T-helper 2 cell treated with Interferon-gamma antibody and Interleukin-4, amounts not matched to agents 5 μg/mL and 100 μg/mL, for 36 hours (primary cell): Measurements from ENCODE around the gene BASP1.
"Not testable (repeated sequence)": the region's sequence is repeated elsewhere in the genome, so short reads cannot be mapped to it uniquely, and the experiment has no call there.

ENCODE experiments used
- DNase-seq: peaks from one replicate; pipeline ENCODE4 v3.0.0; 2021; ENCODE audit warnings: low spot score
- H3K27ac Mint-ChIP-seq: one replicate; pipeline ENCODE4 v1.8.0; 2021; ENCODE audit warnings: mild to moderate bottlenecking, mixed read lengths
- H3K27me3 Mint-ChIP-seq: one replicate; pipeline ENCODE4 v1.8.0; 2021; ENCODE audit warnings: low read depth, mixed read lengths
- H3K36me3 Mint-ChIP-seq: one replicate; pipeline ENCODE4 v1.8.0; 2021; ENCODE audit warnings: low read depth, mixed read lengths
- H3K4me1 Mint-ChIP-seq: one replicate; pipeline ENCODE4 v1.8.0; 2021; ENCODE audit warnings: low read depth, mixed read lengths
- H3K4me3 Mint-ChIP-seq: one replicate; pipeline ENCODE4 v1.8.0; 2022; ENCODE audit warnings: mild to moderate bottlenecking, moderate library complexity, mixed read lengths
- H3K9me3 Mint-ChIP-seq: one replicate; pipeline ENCODE4 v1.8.0; 2021; ENCODE audit warnings: mixed read lengths

The BASP1 gene

DNA sequence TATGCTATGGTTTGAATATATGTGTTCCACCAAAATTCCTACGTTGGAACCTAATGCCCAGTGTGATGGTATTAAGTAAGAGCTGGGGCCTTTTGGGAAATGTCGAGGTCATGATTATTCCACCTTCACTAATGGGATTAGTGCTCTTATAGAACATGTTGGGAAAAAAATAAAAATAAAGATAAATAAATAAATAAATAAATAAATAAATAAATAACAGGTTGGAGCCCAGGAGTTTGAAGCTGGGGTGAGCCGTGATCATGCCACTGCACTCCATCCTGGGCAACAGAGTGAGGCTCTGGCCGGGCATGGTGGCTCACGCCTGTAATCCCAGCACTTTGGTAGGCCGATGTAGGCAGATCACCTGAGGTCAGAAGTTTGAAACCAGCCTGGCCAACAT, 22.5 kb downstream of the BASP1 start:
- DNase-seq: no peak
- H3K27me3 Mint-ChIP-seq: no peaks in the 10 kb centered on the region
- no peaks in the 10 kb centered on the region for H3K36me3 Mint-ChIP-seq
- H3K4me3 Mint-ChIP-seq: no peak overlapping the region
- H3K4me1 Mint-ChIP-seq: no peaks in the 10 kb centered on the region
- H3K9me3 Mint-ChIP-seq: no peaks in the 10 kb centered on the region
- H3K27ac Mint-ChIP-seq: no peak overlapping the region

GRCh38 chr5:17240487-17240886, 23.1 kb downstream of the BASP1 start:
- H3K27me3 Mint-ChIP-seq: no peaks in the 10 kb centered on the region
- H3K4me3 Mint-ChIP-seq: no peak overlapping the region
- DNase-seq: no peak
- no peaks in the 10 kb centered on the region for H3K9me3 Mint-ChIP-seq
- H3K4me1 Mint-ChIP-seq: no peaks in the 10 kb centered on the region
- H3K27ac Mint-ChIP-seq: no peak overlapping the region
- H3K36me3 Mint-ChIP-seq: no peaks in the 10 kb centered on the region

GRCh38 chr5:17241635-17242034, 24.2 kb downstream of the BASP1 start:
- Mint-ChIP-seq H3K36me3 (no peaks in the 10 kb centered on the region), H3K27me3 (no peaks in the 10 kb centered on the region), H3K4me3 (no peak overlapping the region), H3K9me3 (no peaks in the 10 kb centered on the region), H3K27ac (no peak overlapping the region), H3K4me1 (no peaks in the 10 kb centered on the region)
- DNase-seq: no peak

- H3K27ac Mint-ChIP-seq: no peak overlapping the region
- H3K4me3 Mint-ChIP-seq: no peak overlapping the region
- H3K9me3 Mint-ChIP-seq: no peaks in the 10 kb centered on the region
- no peaks in the 10 kb centered on the region for H3K27me3 Mint-ChIP-seq
- H3K4me1 Mint-ChIP-seq: no peaks in the 10 kb centered on the region
- H3K36me3 Mint-ChIP-seq: no peaks in the 10 kb centered on the region
- no peak for DNase-seq
These were observed 26.0 kb downstream of the BASP1 start for GRCh38 chr5:17243287-17244063.

GRCh38 chr5:17249029-17249634, 31.7 kb downstream of the BASP1 start:
- DNase-seq: no peak
- no peak overlapping the region for H3K27ac Mint-ChIP-seq
- no peak overlapping the region for H3K4me3 Mint-ChIP-seq
- H3K27me3 Mint-ChIP-seq: no peaks in the 10 kb centered on the region
- H3K4me1 Mint-ChIP-seq: no peaks in the 10 kb centered on the region
- no peaks in the 10 kb centered on the region for H3K36me3 Mint-ChIP-seq
- H3K9me3 Mint-ChIP-seq: no peaks in the 10 kb centered on the region

GRCh38 chr5:17249841-17250240, 32.4 kb downstream of the BASP1 start:
- DNase-seq, H3K4me3 Mint-ChIP-seq, H3K9me3 Mint-ChIP-seq, H3K27me3 Mint-ChIP-seq, H3K27ac Mint-ChIP-seq, H3K4me1 Mint-ChIP-seq, H3K36me3 Mint-ChIP-seq: not testable (repeated sequence)

DNA sequence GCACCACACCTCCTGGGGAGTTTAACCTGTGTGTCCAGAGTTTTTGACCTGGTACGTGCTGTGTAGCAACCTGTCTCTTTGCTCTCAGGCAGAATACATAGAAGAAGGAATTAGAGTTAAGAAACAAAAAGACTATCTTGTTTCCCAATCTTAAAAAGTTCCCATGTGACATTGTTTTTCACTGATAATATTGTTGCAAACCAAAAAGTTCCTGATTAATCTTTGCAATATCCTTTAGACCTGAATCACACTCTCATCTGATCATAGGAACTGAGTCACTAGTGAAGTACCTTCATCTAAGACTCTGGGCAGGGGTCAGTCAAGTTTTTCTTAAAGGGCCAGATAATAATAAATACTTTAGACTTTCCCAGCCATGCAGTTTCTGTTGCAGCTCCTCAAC, 35.1 kb downstream of the BASP1 start:
- Mint-ChIP-seq H3K36me3 (no peaks in the 10 kb centered on the region), H3K4me3 (no peak overlapping the region), H3K9me3 (no peaks in the 10 kb centered on the region), H3K4me1 (no peaks in the 10 kb centered on the region), H3K27me3 (no peaks in the 10 kb centered on the region), H3K27ac (no peak overlapping the region)
- no peak for DNase-seq

DNA sequence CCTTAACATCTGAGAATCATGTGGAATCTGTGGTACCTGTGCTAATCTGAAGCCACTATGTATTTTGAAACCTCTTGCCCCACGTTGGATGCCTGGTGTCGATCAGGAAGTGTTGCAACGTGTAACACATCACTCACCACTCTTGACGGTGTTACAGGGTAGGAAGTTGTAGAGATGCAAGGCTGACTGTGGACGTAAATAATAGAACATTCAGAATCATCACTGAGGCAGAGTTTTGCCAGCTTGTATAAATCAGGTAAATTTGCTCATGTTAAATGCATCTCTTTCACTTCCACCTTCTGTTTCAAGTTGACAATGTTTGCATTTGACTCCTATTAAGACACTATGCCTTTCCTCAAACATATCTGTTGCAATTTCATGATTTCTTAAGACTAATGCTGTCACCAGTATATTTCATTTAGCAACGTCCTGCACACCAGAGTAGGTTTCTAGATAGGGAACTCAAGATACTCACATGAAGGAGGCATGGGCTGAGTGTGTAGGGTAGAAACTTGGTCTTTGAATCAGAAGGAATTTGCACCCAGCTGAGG, 38.1 kb downstream of the BASP1 start:
- Mint-ChIP-seq H3K4me3 (no peak overlapping the region), H3K27ac (no peak overlapping the region), H3K36me3 (no peaks in the 10 kb centered on the region), H3K9me3 (peaks cover 2% of the 10 kb centered on the region), H3K27me3 (no peaks in the 10 kb centered on the region), H3K4me1 (no peaks in the 10 kb centered on the region)
- no peak for DNase-seq

- Mint-ChIP-seq H3K27ac (no peak overlapping the region), H3K27me3 (no peaks in the 10 kb centered on the region), H3K4me1 (no peaks in the 10 kb centered on the region), H3K4me3 (no peak overlapping the region), H3K9me3 (peaks cover 3% of the 10 kb centered on the region), H3K36me3 (no peaks in the 10 kb centered on the region)
- no peak for DNase-seq
These were observed 38.7 kb downstream of the BASP1 start for GRCh38 chr5:17256171-17256570.

DNA sequence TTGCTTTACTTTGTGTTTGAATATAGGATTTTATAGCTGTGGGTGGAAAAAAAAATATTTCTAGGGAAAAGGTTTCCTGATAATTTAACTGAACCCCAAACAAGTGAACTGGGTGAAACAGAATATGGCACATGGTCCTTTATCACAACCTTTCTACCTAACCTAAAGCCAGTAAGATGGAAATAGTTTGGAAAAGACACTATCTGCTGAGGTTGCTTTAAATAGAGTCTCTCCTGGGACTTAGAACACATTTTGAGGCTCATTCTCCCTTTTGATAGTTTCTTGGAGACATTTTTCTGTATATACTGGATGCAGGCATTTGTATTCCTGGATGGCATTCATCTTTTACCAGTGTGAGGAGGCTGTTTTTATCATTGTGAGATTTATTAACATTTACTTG, 39.4 kb downstream of the BASP1 start:
- peaks cover 3% of the 10 kb centered on the region for H3K9me3 Mint-ChIP-seq
- H3K36me3 Mint-ChIP-seq: no peaks in the 10 kb centered on the region
- H3K27ac Mint-ChIP-seq: no peak overlapping the region
- H3K27me3 Mint-ChIP-seq: no peaks in the 10 kb centered on the region
- no peak for DNase-seq
- H3K4me1 Mint-ChIP-seq: no peaks in the 10 kb centered on the region
- no peak overlapping the region for H3K4me3 Mint-ChIP-seq

DNA sequence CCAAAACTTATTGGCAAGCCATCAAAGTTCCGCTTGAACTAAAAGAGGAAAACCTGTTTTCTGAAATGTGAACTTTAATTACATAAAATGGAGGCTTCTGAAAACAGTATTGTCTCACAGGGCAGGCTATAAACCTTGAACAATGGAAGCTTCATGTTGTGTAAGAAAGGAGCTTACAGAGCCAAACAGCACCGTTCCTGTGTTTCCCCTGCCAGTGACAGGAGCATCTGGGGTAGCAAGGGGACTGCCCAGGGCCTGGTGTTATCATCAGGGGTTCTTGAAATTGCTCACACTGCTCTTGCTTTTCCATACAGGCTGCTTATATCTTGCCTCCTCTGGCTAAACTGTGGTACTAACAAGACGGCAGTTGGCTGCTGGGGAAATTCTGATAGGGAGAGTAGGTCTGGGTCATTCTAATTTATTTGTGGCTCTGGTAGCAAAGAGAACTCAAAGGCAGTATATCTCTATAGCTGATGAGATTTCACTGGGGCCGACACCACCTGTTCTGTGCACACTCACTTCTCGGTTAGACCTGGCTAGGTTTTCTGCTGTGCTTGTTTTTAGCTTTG, 40.4 kb downstream of the BASP1 start:
- H3K4me1 Mint-ChIP-seq: no peaks in the 10 kb centered on the region
- H3K36me3 Mint-ChIP-seq: no peaks in the 10 kb centered on the region
- DNase-seq: no peak
- H3K9me3 Mint-ChIP-seq: peaks cover 3% of the 10 kb centered on the region
- H3K4me3 Mint-ChIP-seq: no peak overlapping the region
- H3K27ac Mint-ChIP-seq: no peak overlapping the region
- no peaks in the 10 kb centered on the region for H3K27me3 Mint-ChIP-seq

- Mint-ChIP-seq H3K27me3 (no peaks in the 10 kb centered on the region), H3K27ac (no peak overlapping the region), H3K4me1 (no peaks in the 10 kb centered on the region), H3K4me3 (no peak overlapping the region), H3K9me3 (peaks cover 3% of the 10 kb centered on the region), H3K36me3 (no peaks in the 10 kb centered on the region)
- no peak for DNase-seq
These were observed 41.0 kb downstream of the BASP1 start for GRCh38 chr5:17258431-17258830.

DNA sequence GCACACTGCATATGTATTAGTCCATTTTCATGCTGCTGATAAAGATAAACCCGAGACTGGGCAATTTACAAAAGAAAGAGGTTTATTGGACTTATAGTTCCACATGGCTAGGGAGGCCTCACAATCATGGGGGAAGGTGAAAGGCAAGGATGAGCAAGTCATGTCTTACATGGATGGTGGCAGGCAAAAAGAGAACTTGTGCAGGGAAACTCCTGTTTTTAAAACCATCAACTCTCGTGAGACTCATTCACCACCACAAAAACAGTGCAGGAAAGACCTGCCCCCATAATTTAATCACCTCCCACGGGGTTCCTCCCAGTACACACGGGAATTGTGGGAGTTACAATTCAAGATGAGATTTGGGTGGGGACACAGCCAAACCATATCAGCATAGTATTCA, 41.6 kb downstream of the BASP1 start:
- H3K27ac Mint-ChIP-seq, H3K9me3 Mint-ChIP-seq, H3K4me3 Mint-ChIP-seq, H3K4me1 Mint-ChIP-seq, H3K36me3 Mint-ChIP-seq, DNase-seq, H3K27me3 Mint-ChIP-seq: not testable (repeated sequence)

DNA sequence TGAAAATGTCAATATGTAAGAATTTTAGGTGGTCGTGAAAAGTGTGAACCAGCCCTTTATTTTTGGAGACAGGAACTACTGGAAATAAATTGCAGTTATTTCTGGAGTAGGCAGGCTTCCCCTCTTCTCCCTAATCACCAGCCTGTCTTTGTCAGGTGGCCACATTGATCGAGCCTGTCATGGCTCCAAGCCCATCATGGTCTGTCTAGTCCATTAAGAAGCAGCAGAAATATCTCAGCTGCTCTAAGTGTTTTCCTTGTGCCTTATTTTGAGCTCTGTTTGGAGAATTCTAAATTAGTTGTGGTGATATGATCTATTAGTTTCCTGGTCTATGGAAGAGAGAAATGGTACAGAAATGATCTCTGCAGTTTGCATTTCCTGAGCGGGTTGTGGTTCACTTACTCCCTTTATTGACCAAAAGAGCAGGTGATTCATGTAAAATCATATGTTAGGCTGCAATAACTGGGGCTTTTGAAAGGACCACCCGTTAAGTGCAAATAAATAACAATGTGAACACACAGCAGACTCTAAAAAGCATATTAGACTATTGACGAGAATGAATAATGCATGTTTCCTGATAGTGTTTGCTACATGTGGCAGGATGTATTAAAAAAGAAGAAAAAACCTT, 42.3 kb downstream of the BASP1 start:
- Mint-ChIP-seq H3K4me3 (no peak overlapping the region), H3K27ac (no peak overlapping the region), H3K36me3 (no peaks in the 10 kb centered on the region), H3K4me1 (no peaks in the 10 kb centered on the region), H3K9me3 (peaks cover 3% of the 10 kb centered on the region), H3K27me3 (no peaks in the 10 kb centered on the region)
- no peak for DNase-seq
